Mucosa of stomach (tissue), 1 donor: ENCODE measurements around the gene BRPF3.

Experiments used
- H3K27me3 ChIP-seq: one replicate; pipeline ENCODE4 v1.7.0; 2013; ENCODE audit warnings: mild to moderate bottlenecking, low read length; ENCODE audit not compliant: control insufficient read depth, insufficient read depth
- H3K36me3 ChIP-seq: one replicate; pipeline ENCODE4 v1.7.0; 2013; ENCODE audit warnings: low read length; ENCODE audit not compliant: control insufficient read depth, insufficient read depth
- H3K4me1 ChIP-seq: one replicate; pipeline ENCODE4 v1.7.0; 2013; ENCODE audit warnings: mild to moderate bottlenecking, low read length; ENCODE audit not compliant: control insufficient read depth, insufficient read depth
- H3K4me3 ChIP-seq: one replicate; pipeline ENCODE4 v1.7.0; 2013; ENCODE audit warnings: low read length
- H3K9ac ChIP-seq: one replicate; pipeline ENCODE4 v1.7.0; 2013; ENCODE audit warnings: mild to moderate bottlenecking, low read length, moderate library complexity
- H3K9me3 ChIP-seq: one replicate; pipeline ENCODE4 v1.7.0; 2013; ENCODE audit warnings: mild to moderate bottlenecking, low read length, moderate library complexity; ENCODE audit not compliant: control insufficient read depth
- donor health status: Pancreatic carcinoma.

BRPF3 gene

GRCh38 chr6:36222924-36223323 is 26.4 kb downstream of the BRPF3 start:
- Histone ChIP-seq H3K9me3 (no peaks in the 10 kb centered on the region), H3K9ac (no peak overlapping the region), H3K27me3 (no peaks in the 10 kb centered on the region), H3K4me1 (peaks cover 8% of the 10 kb centered on the region), H3K36me3 (peaks cover 6% of the 10 kb centered on the region), H3K4me3 (no peak overlapping the region)

GRCh38 chr6:36223706-36224105 is 27.2 kb downstream of the BRPF3 start:
- peaks cover 10% of the 10 kb centered on the region for H3K4me1 ChIP-seq
- H3K36me3 ChIP-seq: peaks cover 10% of the 10 kb centered on the region
- H3K9ac ChIP-seq: no peak overlapping the region
- no peak overlapping the region for H3K4me3 ChIP-seq
- H3K9me3 ChIP-seq: no peaks in the 10 kb centered on the region
- no peaks in the 10 kb centered on the region for H3K27me3 ChIP-seq

GRCh38 chr6:36224918-36225461 is 28.4 kb downstream of the BRPF3 start:
- Histone ChIP-seq H3K4me1 (peaks cover 10% of the 10 kb centered on the region), H3K36me3 (peaks cover 11% of the 10 kb centered on the region), H3K9ac (no peak overlapping the region), H3K4me3 (no peak overlapping the region), H3K27me3 (no peaks in the 10 kb centered on the region), H3K9me3 (no peaks in the 10 kb centered on the region)

- Histone ChIP-seq H3K4me1 (peaks cover 10% of the 10 kb centered on the region), H3K27me3 (no peaks in the 10 kb centered on the region), H3K9me3 (no peaks in the 10 kb centered on the region), H3K9ac (no peak overlapping the region), H3K36me3 (peaks cover 11% of the 10 kb centered on the region), H3K4me3 (no peak overlapping the region)
Observed at GRCh38 chr6:36226438-36227047, 30.0 kb downstream of the BRPF3 start.

- Histone ChIP-seq H3K36me3 (peaks cover 11% of the 10 kb centered on the region), H3K4me3 (no peak overlapping the region), H3K9me3 (no peaks in the 10 kb centered on the region), H3K4me1 (peaks cover 10% of the 10 kb centered on the region), H3K9ac (peak overlapping the region; percentile 5), H3K27me3 (no peaks in the 10 kb centered on the region)
Observed at GRCh38 chr6:36227379-36228228, 31.1 kb downstream of the BRPF3 start.

GRCh38 chr6:36229223-36229622 is 32.7 kb downstream of the BRPF3 start:
- no peak overlapping the region for H3K4me3 ChIP-seq
- H3K9me3 ChIP-seq: no peaks in the 10 kb centered on the region
- H3K4me1 ChIP-seq: peaks cover 10% of the 10 kb centered on the region
- H3K36me3 ChIP-seq: peaks cover 11% of the 10 kb centered on the region
- H3K27me3 ChIP-seq: no peaks in the 10 kb centered on the region
- H3K9ac ChIP-seq: no peak overlapping the region

GRCh38 chr6:36230371-36230770 is 33.8 kb downstream of the BRPF3 start:
- H3K9ac ChIP-seq: no peak overlapping the region
- H3K4me1 ChIP-seq: peaks cover 10% of the 10 kb centered on the region
- H3K27me3 ChIP-seq: no peaks in the 10 kb centered on the region
- no peak overlapping the region for H3K4me3 ChIP-seq
- no peaks in the 10 kb centered on the region for H3K9me3 ChIP-seq
- H3K36me3 ChIP-seq: peaks cover 11% of the 10 kb centered on the region

GRCh38 chr6:36232172-36232571 is 35.6 kb downstream of the BRPF3 start:
- Histone ChIP-seq H3K9me3 (no peaks in the 10 kb centered on the region), H3K4me3 (no peak overlapping the region), H3K9ac (no peak overlapping the region), H3K36me3 (peaks cover 11% of the 10 kb centered on the region), H3K4me1 (peaks cover 10% of the 10 kb centered on the region), H3K27me3 (no peaks in the 10 kb centered on the region)

GRCh38 chr6:36235309-36235708 is 38.8 kb downstream of the BRPF3 start:
- Histone ChIP-seq H3K36me3 (no peaks in the 10 kb centered on the region), H3K4me3 (no peak overlapping the region), H3K27me3 (no peaks in the 10 kb centered on the region), H3K9me3 (no peaks in the 10 kb centered on the region), H3K9ac (no peak overlapping the region), H3K4me1 (no peaks in the 10 kb centered on the region)

- Histone ChIP-seq H3K4me3 (no peak overlapping the region), H3K36me3 (no peaks in the 10 kb centered on the region), H3K27me3 (no peaks in the 10 kb centered on the region), H3K9me3 (no peaks in the 10 kb centered on the region), H3K4me1 (no peaks in the 10 kb centered on the region), H3K9ac (no peak overlapping the region)
Observed at GRCh38 chr6:36235862-36236261, 39.3 kb downstream of the BRPF3 start.

GRCh38 chr6:36239774-36240173 is 43.2 kb downstream of the BRPF3 start:
- Histone ChIP-seq H3K4me1 (no peaks in the 10 kb centered on the region), H3K4me3 (no peak overlapping the region), H3K27me3 (no peaks in the 10 kb centered on the region), H3K36me3 (no peaks in the 10 kb centered on the region), H3K9ac (no peak overlapping the region), H3K9me3 (no peaks in the 10 kb centered on the region)

- Histone ChIP-seq H3K4me3 (no peak overlapping the region), H3K4me1 (peaks cover 9% of the 10 kb centered on the region), H3K36me3 (no peaks in the 10 kb centered on the region), H3K9me3 (no peaks in the 10 kb centered on the region), H3K27me3 (no peaks in the 10 kb centered on the region), H3K9ac (no peak overlapping the region)
Observed at GRCh38 chr6:36241728-36242127, 45.2 kb downstream of the BRPF3 start.
